ENCODE results near the gene RILP. TPM values are rescaled to one million over a fixed set of nuclear protein-coding genes. Genes with fewer than 3 reads are reported as not detected.

RILP gene
- total RNA-seq, 6 experiments from 2014 or later = 14.6 to 47.3 (median 23.9) TPM

GRCh38 chr17:1638171-1638590 lies 11.5 kb downstream of the RILP start:
- no peak for DNase-seq
- Histone ChIP-seq H3K4me1 (no peaks in the 10 kb centered on the region), H3K27ac (no peak overlapping the region), H3K4me3 (no peak overlapping the region), H3K36me3 (peaks cover 0 to 14% (median 3%) of the 10 kb centered on the region in 4 donors), H3K9me3 (no peaks in the 10 kb centered on the region), H3K27me3 (no peaks in the 10 kb centered on the region)
- TF ChIP-seq POLR2A (IDR thresholded peaks at IDR 0.05) (no peak), CTCF (IDR thresholded peaks at IDR 0.05) (no peak)
- intact Hi-C loops (cut with DNase I) = no loop called here
- no peak for ATAC-seq
- 75% methylated on average over 7 of the region's 17 CpGs for WGBS (ENCODE audit: insufficient coverage, low coverage, low lambda C conversion rate, missing lambda C conversion rate)

GRCh38 chr17:1636732-1637285 lies 12.9 kb downstream of the RILP start:
- 82% methylated on average over 5 of the region's 15 CpGs for WGBS (ENCODE audit: insufficient coverage, low coverage, low lambda C conversion rate, missing lambda C conversion rate)
- TF ChIP-seq POLR2A (IDR thresholded peaks at IDR 0.05) = no peak
- Histone ChIP-seq H3K27me3 (no peaks in the 10 kb centered on the region), H3K36me3 (peaks cover 0 to 14% (median 3%) of the 10 kb centered on the region in 4 donors), H3K9me3 (no peaks in the 10 kb centered on the region), H3K27ac (no peak overlapping the region), H3K4me1 (no peaks in the 10 kb centered on the region), H3K4me3 (no peak overlapping the region)
- ATAC-seq (no peak), DNase-seq (no peak)
- intact Hi-C loops (cut with DNase I) = no loop called here

GRCh38 chr17:1635675-1636465 lies 13.8 kb downstream of the RILP start:
- DNase-seq (no peak), ATAC-seq (no peak)
- H3K4me1 ChIP-seq = no peaks in the 10 kb centered on the region
- H3K4me3 ChIP-seq = no peak overlapping the region
- 81% methylated on average over 7 of the region's 10 CpGs for WGBS (ENCODE audit: insufficient coverage, low coverage, low lambda C conversion rate, missing lambda C conversion rate)
- TF ChIP-seq CTCF (IDR thresholded peaks at IDR 0.05) (no peak), POLR2A (IDR thresholded peaks at IDR 0.05) (no peak)
- H3K36me3 ChIP-seq = peaks cover 0 to 14% (median 3%) of the 10 kb centered on the region in 4 donors
- intact Hi-C loops (cut with DNase I) = no loop called here
- H3K9me3 ChIP-seq = no peaks in the 10 kb centered on the region
- no peak overlapping the region for H3K27ac ChIP-seq
- no peaks in the 10 kb centered on the region for H3K27me3 ChIP-seq

- intact Hi-C loops (cut with DNase I) = loop anchor here (5.0 kb wide), 1 partner anchor 63 kb away; no protein-coding TSS in a partner anchor
- no peak for ATAC-seq
Observed at GRCh38 chr17:1634841-1635650, 14.6 kb downstream of the RILP start.

More at GRCh38 chr17:1634841-1635650, 14.6 kb downstream of the RILP start:
- Histone ChIP-seq H3K9me3 (no peaks in the 10 kb centered on the region), H3K27ac (no peak overlapping the region), H3K27me3 (no peaks in the 10 kb centered on the region), H3K36me3 (peaks cover 0 to 14% (median 3%) of the 10 kb centered on the region in 4 donors), H3K4me1 (no peaks in the 10 kb centered on the region), H3K4me3 (no peak overlapping the region)
- 84% methylated on average over 4 of the region's 45 CpGs for WGBS (ENCODE audit: insufficient coverage, low coverage, low lambda C conversion rate, missing lambda C conversion rate)
- DNase-seq = no peak
- TF ChIP-seq CTCF (IDR thresholded peaks at IDR 0.05) (no peak), POLR2A (IDR thresholded peaks at IDR 0.05) (no peak)
